B cell (primary cell): Measurements from ENCODE around the gene B3GALT6.

Experiments used
- EZH2 ChIP-seq: IDR thresholded peaks from 2 replicates; pipeline ENCODE4 v1.6.1; 2012; ENCODE audit warnings: borderline replicate concordance, low read depth, mild to moderate bottlenecking, moderate library complexity, low read length; ENCODE audit not compliant: insufficient read depth, poor library complexity, severe bottlenecking
- TF ChIP-seq, protein P1 (sequence below): fragments of 200-600 bp; IDR thresholded peaks from one replicate; pipeline ENCODE4 v1.8.0; 2022; ENCODE audit warnings: antibody characterized with exemption, mild to moderate bottlenecking

DNA sequence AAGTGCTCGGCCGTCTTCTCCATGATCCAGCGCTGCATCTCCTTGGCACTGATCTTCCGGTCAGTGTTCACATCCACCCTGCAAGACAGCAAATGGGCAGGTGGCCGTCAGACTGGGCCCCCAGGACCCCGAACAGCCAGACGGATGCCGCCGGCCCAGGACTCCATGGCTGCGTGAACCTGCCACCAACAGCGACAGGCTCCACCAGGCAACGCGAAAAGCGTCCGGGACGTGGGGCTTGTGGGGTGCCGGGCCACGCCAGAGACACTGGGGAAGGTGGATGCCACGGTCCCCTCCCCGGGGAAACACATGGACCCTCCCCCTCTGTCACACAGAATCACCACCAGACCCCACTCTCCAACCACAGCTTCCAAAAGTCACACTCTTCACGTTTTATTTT lies 8.1 kb upstream of the B3GALT6 start:
- TF ChIP-seq, protein P1, sequence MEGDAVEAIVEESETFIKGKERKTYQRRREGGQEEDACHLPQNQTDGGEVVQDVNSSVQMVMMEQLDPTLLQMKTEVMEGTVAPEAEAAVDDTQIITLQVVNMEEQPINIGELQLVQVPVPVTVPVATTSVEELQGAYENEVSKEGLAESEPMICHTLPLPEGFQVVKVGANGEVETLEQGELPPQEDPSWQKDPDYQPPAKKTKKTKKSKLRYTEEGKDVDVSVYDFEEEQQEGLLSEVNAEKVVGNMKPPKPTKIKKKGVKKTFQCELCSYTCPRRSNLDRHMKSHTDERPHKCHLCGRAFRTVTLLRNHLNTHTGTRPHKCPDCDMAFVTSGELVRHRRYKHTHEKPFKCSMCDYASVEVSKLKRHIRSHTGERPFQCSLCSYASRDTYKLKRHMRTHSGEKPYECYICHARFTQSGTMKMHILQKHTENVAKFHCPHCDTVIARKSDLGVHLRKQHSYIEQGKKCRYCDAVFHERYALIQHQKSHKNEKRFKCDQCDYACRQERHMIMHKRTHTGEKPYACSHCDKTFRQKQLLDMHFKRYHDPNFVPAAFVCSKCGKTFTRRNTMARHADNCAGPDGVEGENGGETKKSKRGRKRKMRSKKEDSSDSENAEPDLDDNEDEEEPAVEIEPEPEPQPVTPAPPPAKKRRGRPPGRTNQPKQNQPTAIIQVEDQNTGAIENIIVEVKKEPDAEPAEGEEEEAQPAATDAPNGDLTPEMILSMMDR: no peak
- TF ChIP-seq EZH2: no peak
